WTC11 (cell line): Measurements from ENCODE around the gene SEPTIN3. TPM values are rescaled to one million over a fixed set of nuclear protein-coding genes. Genes with fewer than 3 reads are reported as not detected.

Experiments
- ATAC-seq: fragments of 200-7000 bp; cut with Tn5 transposase; 2 replicates; pipeline ENCODE4 v1.10.0; 2021; ENCODE audit warnings: mild to moderate bottlenecking, moderate library complexity
- CTCF ChIA-PET: fragments of 300-600 bp; sonication (Branson Sonifier 250); formaldehyde crosslinking; loops from one replicate; lab custom pipeline; 2021; ENCODE audit warnings: antibody characterized with exemption; lab: Charles Lee
- POLR2A ChIA-PET: fragments of 350-600 bp; sonication (Branson Sonifier 250); formaldehyde crosslinking; loops from one replicate; lab custom pipeline; 2021; ENCODE audit warnings: antibody characterized with exemption; lab: Charles Lee
- DNase-seq: peaks from one replicate; pipeline ENCODE4 v3.0.0; 2021; ENCODE audit warnings: low spot score
- H3K27ac Mint-ChIP-seq: 2 replicates; pipeline ENCODE4 v1.8.0; 2021; ENCODE audit warnings: mixed read lengths
- H3K27me3 Mint-ChIP-seq: 2 replicates; pipeline ENCODE4 v1.8.0; 2021; ENCODE audit warnings: low read depth, mild to moderate bottlenecking, moderate library complexity, mixed read lengths
- H3K36me3 Mint-ChIP-seq: 2 replicates; pipeline ENCODE4 v1.8.0; 2021; ENCODE audit warnings: mixed read lengths
- H3K4me1 Mint-ChIP-seq: 2 replicates; pipeline ENCODE4 v1.8.0; 2022; ENCODE audit warnings: mixed read lengths
- H3K4me3 Mint-ChIP-seq: 2 replicates; pipeline ENCODE4 v1.8.0; 2021; ENCODE audit warnings: mild to moderate bottlenecking, moderate library complexity, mixed read lengths
- H3K9me3 Mint-ChIP-seq: 2 replicates; pipeline ENCODE4 v1.8.0; 2021; ENCODE audit warnings: mixed read lengths
- ATF2 ChIP-seq: sonication (generic); formaldehyde crosslinking; IDR thresholded peaks from 2 replicates; pipeline ENCODE4 v1.8.1; 2022; ENCODE audit warnings: low read depth, missing genetic modification reagents, borderline replicate concordance
- EMX1 ChIP-seq: fragments of 250-450 bp; sonication (Bioruptor Pico); IDR thresholded peaks from 2 replicates; pipeline ENCODE4 v1.8.0; 2021; ENCODE audit warnings: mild to moderate bottlenecking
- FOXK1 ChIP-seq: sonication (generic); formaldehyde crosslinking; IDR thresholded peaks from 2 replicates; pipeline ENCODE4 v1.8.0; 2022; ENCODE audit warnings: mild to moderate bottlenecking, moderate library complexity, missing genetic modification reagents
- HMGXB4 ChIP-seq: sonication (generic); formaldehyde crosslinking; IDR thresholded peaks from 2 replicates; pipeline ENCODE4 v1.8.1; 2023; ENCODE audit warnings: mild to moderate bottlenecking, moderate library complexity, missing genetic modification reagents
- MXD4 ChIP-seq: fragments of 250-450 bp; sonication (Bioruptor Pico); IDR thresholded peaks from 2 replicates; pipeline ENCODE4 v1.8.0; 2021; ENCODE audit warnings: mild to moderate bottlenecking, moderate library complexity, borderline replicate concordance
- NR3C1 ChIP-seq: sonication (generic); formaldehyde crosslinking; conservative IDR thresholded peaks from 2 replicates; pipeline ENCODE4 v1.8.1; 2023; ENCODE audit warnings: low read depth, mild to moderate bottlenecking, missing genetic modification reagents
- SOX15 ChIP-seq: fragments of 250-450 bp; sonication (Bioruptor Pico); IDR thresholded peaks from 2 replicates; pipeline ENCODE4 v1.9.0; 2021; ENCODE audit warnings: mild to moderate bottlenecking
- TEAD4 ChIP-seq: sonication (generic); formaldehyde crosslinking; IDR thresholded peaks from 2 replicates; pipeline ENCODE4 v1.8.0; 2022; ENCODE audit warnings: mild to moderate bottlenecking, missing genetic modification reagents
- TP53 ChIP-seq: sonication (generic); formaldehyde crosslinking; IDR thresholded peaks from 2 replicates; pipeline ENCODE4 v1.8.1; 2023; ENCODE audit warnings: mild to moderate bottlenecking, missing genetic modification reagents
- ZNF396 ChIP-seq: fragments of 250-450 bp; sonication (Bioruptor Pico); IDR thresholded peaks from 2 replicates; pipeline ENCODE4 v1.8.0; 2021; ENCODE audit warnings: mild to moderate bottlenecking, moderate library complexity, borderline replicate concordance
- total RNA-seq: library from RNA; stranded (reverse); gene quantifications from 3 replicates; pipeline ENCODE4 v1.2.3, GENCODE V29; 2021
- TF ChIP-seq, protein P1 (sequence below): sonication (generic); formaldehyde crosslinking; IDR thresholded peaks from 2 replicates; pipeline ENCODE4 v1.8.0; 2023; ENCODE audit warnings: missing genetic modification reagents, mild to moderate bottlenecking, borderline replicate concordance
- TF ChIP-seq, protein P2 (sequence below): fragments of 200-600 bp; IDR thresholded peaks from 2 replicates; pipeline ENCODE4 v1.8.0; 2022; ENCODE audit warnings: antibody characterized with exemption
- TF ChIP-seq, protein P3 (sequence below): sonication (generic); formaldehyde crosslinking; IDR thresholded peaks from 2 replicates; pipeline ENCODE4 v1.8.1; 2022; ENCODE audit warnings: low read depth, mild to moderate bottlenecking, moderate library complexity, missing genetic modification reagents, borderline replicate concordance
- TF ChIP-seq, protein P4 (sequence below): sonication (generic); formaldehyde crosslinking; IDR thresholded peaks from 2 replicates; pipeline ENCODE4 v1.8.1; 2023; ENCODE audit warnings: mild to moderate bottlenecking, missing genetic modification reagents, borderline replicate concordance
- TF ChIP-seq, protein P5 (sequence below): sonication (generic); formaldehyde crosslinking; IDR thresholded peaks from 2 replicates; pipeline ENCODE4 v1.8.1; 2022; ENCODE audit warnings: missing genetic modification reagents, borderline replicate concordance

SEPTIN3 gene
- total RNA-seq, 1 experiment from 2014 or later = 19.5 TPM

- TF ChIP-seq, protein P1, sequence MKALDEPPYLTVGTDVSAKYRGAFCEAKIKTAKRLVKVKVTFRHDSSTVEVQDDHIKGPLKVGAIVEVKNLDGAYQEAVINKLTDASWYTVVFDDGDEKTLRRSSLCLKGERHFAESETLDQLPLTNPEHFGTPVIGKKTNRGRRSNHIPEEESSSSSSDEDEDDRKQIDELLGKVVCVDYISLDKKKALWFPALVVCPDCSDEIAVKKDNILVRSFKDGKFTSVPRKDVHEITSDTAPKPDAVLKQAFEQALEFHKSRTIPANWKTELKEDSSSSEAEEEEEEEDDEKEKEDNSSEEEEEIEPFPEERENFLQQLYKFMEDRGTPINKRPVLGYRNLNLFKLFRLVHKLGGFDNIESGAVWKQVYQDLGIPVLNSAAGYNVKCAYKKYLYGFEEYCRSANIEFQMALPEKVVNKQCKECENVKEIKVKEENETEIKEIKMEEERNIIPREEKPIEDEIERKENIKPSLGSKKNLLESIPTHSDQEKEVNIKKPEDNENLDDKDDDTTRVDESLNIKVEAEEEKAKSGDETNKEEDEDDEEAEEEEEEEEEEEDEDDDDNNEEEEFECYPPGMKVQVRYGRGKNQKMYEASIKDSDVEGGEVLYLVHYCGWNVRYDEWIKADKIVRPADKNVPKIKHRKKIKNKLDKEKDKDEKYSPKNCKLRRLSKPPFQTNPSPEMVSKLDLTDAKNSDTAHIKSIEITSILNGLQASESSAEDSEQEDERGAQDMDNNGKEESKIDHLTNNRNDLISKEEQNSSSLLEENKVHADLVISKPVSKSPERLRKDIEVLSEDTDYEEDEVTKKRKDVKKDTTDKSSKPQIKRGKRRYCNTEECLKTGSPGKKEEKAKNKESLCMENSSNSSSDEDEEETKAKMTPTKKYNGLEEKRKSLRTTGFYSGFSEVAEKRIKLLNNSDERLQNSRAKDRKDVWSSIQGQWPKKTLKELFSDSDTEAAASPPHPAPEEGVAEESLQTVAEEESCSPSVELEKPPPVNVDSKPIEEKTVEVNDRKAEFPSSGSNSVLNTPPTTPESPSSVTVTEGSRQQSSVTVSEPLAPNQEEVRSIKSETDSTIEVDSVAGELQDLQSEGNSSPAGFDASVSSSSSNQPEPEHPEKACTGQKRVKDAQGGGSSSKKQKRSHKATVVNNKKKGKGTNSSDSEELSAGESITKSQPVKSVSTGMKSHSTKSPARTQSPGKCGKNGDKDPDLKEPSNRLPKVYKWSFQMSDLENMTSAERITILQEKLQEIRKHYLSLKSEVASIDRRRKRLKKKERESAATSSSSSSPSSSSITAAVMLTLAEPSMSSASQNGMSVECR (CRISPR knock-in tag) = no peak
- no peak for TF ChIP-seq ATF2 (CRISPR knock-in tag)
- TF ChIP-seq SOX15 (CRISPR knock-in tag) = no peak
- TF ChIP-seq, protein P2, sequence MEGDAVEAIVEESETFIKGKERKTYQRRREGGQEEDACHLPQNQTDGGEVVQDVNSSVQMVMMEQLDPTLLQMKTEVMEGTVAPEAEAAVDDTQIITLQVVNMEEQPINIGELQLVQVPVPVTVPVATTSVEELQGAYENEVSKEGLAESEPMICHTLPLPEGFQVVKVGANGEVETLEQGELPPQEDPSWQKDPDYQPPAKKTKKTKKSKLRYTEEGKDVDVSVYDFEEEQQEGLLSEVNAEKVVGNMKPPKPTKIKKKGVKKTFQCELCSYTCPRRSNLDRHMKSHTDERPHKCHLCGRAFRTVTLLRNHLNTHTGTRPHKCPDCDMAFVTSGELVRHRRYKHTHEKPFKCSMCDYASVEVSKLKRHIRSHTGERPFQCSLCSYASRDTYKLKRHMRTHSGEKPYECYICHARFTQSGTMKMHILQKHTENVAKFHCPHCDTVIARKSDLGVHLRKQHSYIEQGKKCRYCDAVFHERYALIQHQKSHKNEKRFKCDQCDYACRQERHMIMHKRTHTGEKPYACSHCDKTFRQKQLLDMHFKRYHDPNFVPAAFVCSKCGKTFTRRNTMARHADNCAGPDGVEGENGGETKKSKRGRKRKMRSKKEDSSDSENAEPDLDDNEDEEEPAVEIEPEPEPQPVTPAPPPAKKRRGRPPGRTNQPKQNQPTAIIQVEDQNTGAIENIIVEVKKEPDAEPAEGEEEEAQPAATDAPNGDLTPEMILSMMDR = no peak
These were observed 20.0 kb downstream of the SEPTIN3 start (continued) for GRCh38 chr22:41989246-41989645.

GRCh38 chr22:41991111-41991510 is 21.9 kb downstream of the SEPTIN3 start:
- DNase-seq = no peak
- POLR2A ChIA-PET = interaction anchor here (0.7 kb wide), 1 partner anchor 126 kb away, joined by 4 read pairs; no protein-coding TSS in a partner anchor
- Mint-ChIP-seq H3K27me3 (no peaks in the 10 kb centered on the region; the same call in 1 of the 2 replicates), H3K4me1 (no peaks in the 10 kb centered on the region), H3K36me3 (peaks cover 26% of the 10 kb centered on the region), H3K27ac (no peak overlapping the region), H3K9me3 (no peaks in the 10 kb centered on the region), H3K4me3 (no peak overlapping the region)
- CTCF ChIA-PET = interaction anchor here (0.6 kb wide), 1 partner anchor 561 kb away, joined by 3 read pairs; no protein-coding TSS in a partner anchor
- TF ChIP-seq NR3C1 (CRISPR knock-in tag) (no peak), TEAD4 (CRISPR knock-in tag) (no peak), TP53 (CRISPR knock-in tag) (no peak), MXD4 (no peak), ZNF396 (CRISPR knock-in tag) (no peak), EMX1 (CRISPR knock-in tag) (no peak), HMGXB4 (CRISPR knock-in tag) (no peak), FOXK1 (CRISPR knock-in tag) (no peak)
- TF ChIP-seq, protein P3, sequence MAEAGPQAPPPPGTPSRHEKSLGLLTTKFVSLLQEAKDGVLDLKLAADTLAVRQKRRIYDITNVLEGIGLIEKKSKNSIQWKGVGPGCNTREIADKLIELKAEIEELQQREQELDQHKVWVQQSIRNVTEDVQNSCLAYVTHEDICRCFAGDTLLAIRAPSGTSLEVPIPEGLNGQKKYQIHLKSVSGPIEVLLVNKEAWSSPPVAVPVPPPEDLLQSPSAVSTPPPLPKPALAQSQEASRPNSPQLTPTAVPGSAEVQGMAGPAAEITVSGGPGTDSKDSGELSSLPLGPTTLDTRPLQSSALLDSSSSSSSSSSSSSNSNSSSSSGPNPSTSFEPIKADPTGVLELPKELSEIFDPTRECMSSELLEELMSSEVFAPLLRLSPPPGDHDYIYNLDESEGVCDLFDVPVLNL = no peak
- TF ChIP-seq, protein P4, sequence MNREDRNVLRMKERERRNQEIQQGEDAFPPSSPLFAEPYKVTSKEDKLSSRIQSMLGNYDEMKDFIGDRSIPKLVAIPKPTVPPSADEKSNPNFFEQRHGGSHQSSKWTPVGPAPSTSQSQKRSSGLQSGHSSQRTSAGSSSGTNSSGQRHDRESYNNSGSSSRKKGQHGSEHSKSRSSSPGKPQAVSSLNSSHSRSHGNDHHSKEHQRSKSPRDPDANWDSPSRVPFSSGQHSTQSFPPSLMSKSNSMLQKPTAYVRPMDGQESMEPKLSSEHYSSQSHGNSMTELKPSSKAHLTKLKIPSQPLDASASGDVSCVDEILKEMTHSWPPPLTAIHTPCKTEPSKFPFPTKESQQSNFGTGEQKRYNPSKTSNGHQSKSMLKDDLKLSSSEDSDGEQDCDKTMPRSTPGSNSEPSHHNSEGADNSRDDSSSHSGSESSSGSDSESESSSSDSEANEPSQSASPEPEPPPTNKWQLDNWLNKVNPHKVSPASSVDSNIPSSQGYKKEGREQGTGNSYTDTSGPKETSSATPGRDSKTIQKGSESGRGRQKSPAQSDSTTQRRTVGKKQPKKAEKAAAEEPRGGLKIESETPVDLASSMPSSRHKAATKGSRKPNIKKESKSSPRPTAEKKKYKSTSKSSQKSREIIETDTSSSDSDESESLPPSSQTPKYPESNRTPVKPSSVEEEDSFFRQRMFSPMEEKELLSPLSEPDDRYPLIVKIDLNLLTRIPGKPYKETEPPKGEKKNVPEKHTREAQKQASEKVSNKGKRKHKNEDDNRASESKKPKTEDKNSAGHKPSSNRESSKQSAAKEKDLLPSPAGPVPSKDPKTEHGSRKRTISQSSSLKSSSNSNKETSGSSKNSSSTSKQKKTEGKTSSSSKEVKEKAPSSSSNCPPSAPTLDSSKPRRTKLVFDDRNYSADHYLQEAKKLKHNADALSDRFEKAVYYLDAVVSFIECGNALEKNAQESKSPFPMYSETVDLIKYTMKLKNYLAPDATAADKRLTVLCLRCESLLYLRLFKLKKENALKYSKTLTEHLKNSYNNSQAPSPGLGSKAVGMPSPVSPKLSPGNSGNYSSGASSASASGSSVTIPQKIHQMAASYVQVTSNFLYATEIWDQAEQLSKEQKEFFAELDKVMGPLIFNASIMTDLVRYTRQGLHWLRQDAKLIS (CRISPR knock-in tag) = no peak
- TF ChIP-seq, protein P5, sequence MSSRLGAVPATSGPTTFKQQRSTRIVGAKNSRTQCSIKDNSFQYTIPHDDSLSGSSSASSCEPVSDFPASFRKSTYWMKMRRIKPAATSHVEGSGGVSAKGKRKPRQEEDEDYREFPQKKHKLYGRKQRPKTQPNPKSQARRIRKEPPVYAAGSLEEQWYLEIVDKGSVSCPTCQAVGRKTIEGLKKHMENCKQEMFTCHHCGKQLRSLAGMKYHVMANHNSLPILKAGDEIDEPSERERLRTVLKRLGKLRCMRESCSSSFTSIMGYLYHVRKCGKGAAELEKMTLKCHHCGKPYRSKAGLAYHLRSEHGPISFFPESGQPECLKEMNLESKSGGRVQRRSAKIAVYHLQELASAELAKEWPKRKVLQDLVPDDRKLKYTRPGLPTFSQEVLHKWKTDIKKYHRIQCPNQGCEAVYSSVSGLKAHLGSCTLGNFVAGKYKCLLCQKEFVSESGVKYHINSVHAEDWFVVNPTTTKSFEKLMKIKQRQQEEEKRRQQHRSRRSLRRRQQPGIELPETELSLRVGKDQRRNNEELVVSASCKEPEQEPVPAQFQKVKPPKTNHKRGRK = no peak
- ATAC-seq = no peak
